ENCODE results near the gene MSX1.

- TF ChIP-seq EZH2 (IDR thresholded peaks at IDR 0.05; ENCODE audit: borderline replicate concordance, low read depth, low read length, severe bottlenecking) (no peak), JUN (IDR thresholded peaks at IDR 0.05; ENCODE audit: borderline replicate concordance, insufficient read depth, insufficient read length, low read depth) (no peak), CTCF (IDR thresholded peaks at IDR 0.05; ENCODE audit: extremely low read depth in 1 of 2, insufficient read depth in 1 of 2, low read depth in 1 of 2, low read length in 2 of 2) (no peak), POLR2A (IDR thresholded peaks at IDR 0.05; ENCODE audit: low read depth, low read length) (no peak)
Measured at GRCh38 chr4:4831266-4831665, 28.2 kb upstream of the MSX1 start.
